SHP77 (cell line): ENCODE results near the gene ITGA3.

Experiments used
- DNase-seq, 2 experiments: peaks; one replicate each; lab custom pipeline; 2025; lab: John Stamatoyannopoulos, UW

The ITGA3 gene

DNA sequence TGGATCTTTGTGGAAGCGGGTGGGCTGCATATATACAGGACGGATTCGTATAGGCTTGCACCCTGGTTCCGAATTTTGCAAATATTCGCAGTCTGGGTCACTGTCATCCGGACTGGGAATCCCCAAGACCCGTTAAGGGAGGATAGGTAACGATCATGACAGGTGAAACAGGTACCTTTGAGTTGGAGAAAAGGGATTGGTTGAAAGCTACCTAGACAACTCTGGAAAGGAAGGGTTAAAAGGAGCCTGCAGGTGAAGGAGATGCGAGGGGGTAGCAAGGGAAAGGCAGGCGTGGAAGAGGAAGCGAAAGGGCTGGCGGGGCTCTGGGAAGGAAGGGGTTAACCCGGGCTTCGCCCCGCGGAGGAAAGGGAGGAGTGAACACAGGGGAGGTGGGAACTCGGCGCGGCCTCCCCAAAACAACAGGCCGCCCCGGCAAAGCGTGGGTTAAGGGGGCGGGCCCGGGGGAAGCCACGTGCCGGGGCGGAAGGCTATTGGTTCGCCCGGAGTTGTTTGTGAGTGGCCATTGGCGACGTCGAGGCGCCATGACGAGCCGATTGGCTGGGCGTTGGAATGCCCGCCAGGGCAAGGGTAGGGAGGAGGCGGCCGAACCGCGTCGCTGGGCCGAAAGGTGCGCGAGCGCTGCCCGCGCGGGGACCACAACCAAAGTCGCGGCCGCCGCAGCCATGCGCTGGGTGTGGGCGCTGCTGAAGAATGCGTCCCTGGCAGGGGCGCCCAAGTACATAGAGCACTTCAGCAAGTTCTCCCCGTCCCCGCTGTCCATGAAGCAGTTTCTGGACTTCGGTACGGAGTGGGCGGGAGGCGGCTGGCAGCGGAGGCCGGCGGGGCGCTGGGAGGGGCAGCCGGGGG lies 39.1 kb downstream of the ITGA3 start, which contains the start of gene PDK2:
Gene PDK2 (plus strand): TSS at position 599 of the 867 bp plus-strand sequence. CDS start 85 bp downstream, at position 684.
- no peak for DNase-seq

DNA sequence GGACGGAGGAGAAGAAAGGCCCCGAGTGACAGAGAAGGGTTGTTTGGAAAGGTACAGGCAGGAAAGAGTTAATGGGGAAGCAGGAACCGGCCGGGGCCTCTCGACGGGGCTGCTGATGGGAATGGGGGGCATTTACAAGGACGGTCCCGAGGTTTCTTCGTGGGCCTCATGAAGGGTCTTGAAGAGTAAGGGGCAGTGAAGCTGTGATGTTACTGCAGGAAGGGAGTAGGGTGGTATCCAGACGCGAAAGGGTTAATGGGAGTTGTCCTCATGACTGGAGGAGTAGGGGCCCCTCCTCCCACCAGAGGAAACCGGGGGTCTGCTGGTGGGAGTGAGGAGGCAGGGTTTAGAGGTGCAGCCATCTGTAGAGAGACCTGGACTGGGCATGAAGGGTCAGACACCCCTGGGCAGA lies 39.7 kb downstream of the ITGA3 start:
- DNase-seq = no peak

DNA sequence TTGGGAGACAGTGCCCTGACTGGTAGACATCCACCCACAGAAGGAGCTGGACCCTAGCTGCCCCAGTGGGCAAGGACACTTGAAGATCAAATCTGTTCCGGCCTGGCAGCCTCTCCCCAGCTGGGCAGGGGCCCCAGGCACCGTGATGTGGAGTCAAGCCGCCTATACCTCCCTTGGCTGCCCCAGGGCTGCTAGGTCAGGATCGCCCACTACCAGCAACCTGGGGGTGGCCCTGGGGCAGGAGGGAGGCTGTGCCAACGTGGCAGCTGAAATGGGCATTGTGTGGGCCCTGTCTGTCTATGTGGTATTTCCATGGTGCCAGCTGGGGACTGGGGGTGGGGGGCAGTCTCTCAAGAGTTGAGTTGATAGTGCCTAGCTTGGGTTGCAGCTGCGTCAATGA lies 40.2 kb downstream of the ITGA3 start:
- no peak for DNase-seq

DNA sequence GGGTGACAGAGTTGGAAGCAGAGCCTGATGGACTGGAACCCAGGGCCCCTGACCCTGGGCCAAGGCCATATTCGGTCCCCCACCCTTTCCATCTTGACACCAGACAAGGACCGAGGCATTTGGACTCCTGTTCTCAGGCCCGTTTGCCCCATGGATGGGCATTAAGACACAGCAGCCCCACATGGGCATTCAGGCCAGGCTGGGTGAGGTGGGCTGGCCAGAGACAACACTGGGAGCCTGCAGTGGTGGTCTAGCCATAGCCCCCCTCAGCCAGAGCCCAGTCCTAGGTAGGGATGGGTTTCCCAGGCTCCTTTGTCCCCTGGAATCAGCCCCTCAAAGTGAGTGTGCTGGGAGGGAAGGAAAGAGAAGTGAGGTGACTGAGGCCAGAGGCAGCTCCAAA lies 40.8 kb downstream of the ITGA3 start:
- no peak for DNase-seq

DNA sequence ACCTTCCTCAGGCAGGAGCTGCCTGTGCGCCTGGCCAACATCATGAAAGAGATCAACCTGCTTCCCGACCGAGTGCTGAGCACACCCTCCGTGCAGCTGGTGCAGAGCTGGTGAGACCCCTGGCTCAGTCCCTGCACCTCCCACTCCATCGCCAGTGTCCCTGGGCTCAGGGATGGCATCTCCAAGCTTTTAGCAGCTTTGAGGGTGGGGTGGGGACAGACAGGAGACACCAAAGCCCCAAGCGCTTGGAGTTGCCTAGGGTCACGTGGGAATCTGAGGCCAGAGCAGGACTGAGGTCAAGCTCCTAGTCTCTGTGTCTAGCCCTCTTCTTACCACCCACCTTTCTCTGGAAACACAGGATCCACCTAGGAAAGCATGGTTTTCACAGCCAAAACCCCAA lies 41.5 kb downstream of the ITGA3 start:
- DNase-seq = no peak

DNA sequence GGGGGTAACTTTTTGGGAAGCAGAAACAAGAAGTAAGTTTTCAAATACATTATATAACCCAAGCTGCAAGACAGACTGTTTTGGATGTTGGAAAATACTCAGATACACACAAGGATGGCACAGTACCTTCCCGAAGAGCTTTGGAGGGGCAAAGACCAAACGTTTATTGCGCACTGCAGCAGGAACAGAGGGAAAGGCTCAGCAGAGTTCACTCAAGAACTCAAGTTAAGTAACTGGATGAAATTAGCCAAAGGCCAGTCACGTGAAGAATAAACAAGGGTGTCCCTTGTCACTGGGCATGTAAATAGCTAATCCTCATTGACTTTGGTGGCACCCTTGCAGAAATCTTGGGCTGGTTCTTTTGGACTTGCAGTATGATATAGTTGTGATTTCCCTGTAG lies 42.0 kb downstream of the ITGA3 start:
- no peak for DNase-seq

DNA sequence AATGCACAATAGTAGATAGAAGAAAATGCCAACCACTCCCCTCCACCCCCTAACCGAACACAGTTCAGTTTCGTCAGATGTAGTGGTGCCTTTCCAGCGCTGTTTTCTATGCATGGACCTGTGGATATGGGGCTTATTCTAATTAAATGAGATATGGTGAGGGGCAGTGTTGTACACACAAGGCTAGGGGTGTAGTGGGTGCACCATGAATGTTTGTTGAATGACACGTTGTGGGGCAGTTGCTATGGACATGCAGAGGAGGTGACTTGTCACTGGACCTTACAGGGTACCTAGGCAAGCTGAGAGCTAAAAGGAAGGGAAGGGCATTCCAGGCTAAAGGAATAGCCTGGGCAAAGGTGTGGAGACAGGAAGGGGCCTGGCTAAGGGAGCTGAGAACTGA lies 42.7 kb downstream of the ITGA3 start:
- no peak for DNase-seq

DNA sequence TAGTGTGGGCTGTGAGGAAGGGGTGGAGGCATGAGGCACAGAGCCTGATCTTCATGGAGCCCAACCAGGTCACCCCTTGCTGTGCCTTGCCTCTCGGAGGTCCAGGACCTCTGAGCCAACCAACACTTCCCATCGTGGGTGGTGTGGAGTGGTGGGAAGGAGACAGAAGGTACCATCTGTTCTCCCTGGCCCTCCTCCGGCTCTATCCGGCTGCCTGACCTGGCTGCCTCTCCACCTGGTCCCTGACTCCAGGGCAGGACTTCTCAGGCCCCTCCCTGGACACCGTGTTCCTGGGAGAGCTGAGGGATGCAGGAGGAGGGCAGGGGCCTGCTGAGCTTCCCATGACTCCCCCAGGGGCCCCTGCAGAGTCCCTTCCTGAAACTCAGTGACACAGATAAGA lies 43.1 kb downstream of the ITGA3 start:
- no peak for DNase-seq

DNA sequence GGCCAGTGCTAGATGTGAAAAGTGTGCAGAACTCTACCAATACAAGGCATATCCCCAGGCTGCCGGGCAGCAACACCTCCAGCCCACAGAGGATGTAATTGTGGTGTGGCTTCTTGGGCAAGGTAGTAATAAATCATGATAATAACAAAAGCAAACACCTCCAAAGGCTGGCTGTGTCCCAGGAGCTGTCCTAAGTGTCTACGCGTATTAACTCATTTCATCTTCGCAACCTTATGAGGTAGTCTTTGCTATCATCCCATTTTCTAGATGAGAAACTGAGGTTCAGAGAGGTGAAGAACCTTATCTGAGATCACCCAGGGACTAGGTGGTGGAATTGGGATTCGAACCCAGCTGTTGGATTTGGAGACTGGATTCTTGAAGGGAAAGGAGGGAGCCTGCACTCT lies 44.6 kb downstream of the ITGA3 start:
- no peak for DNase-seq

DNA sequence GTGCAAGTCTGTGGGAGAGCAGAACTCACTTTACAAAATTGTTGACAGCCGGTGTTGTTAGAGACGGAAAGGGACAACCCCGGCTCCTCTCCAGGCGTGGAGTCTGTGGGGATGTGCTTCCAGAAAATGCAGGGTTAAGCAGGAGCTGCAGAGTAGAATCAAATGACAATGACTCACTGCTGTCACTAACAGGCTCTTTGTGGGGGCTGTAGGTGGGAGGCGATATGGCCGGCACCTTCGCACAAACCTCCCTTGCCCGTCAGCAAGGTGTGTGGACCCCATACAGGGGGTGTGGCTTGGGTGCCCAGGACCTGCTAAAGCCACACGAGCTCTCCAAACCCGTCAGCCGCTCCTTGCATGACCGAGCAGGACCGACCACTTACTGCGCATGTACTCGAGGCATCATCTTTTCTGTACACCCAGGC lies 45.0 kb downstream of the ITGA3 start:
- DNase-seq = no peak

DNA sequence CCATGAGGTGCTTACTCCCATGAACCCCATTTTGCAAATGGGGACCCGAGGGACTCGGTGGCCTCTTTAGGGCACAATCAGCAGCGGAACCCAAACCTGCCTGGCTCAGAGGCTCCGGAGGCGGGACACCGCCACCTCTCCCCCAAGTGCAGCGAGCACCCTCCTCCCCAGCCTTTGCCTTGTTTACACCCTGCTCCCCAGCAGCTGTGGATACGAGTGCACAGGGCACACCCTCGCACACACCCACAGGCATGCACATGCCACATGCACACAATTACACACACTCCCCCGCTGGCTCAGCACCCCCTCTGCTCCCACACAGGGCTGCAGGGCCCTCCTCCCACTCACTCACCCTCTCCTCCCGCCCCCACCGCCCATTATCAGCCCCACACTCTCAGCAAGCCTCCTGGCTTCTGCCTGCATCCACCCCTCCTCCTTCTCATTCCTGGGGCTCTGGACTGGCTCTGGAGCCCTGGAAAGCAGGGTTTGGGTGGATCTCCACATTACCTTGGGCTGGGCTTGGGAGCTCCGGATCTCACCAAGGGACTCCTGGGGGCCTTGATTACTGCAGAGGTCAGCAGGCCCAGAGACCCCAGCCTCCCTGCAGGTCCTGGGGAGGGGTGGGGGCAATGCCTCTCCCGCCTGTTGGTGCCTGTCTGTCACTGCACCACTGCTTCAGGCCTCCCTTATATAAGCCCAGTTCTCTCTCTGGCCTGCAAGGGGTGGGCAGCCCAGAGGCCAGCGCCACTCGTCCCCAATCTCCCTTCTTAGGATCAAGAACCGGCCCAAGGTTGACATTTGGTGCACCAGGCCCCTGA lies 45.6 kb downstream of the ITGA3 start:
- no peak for DNase-seq

DNA sequence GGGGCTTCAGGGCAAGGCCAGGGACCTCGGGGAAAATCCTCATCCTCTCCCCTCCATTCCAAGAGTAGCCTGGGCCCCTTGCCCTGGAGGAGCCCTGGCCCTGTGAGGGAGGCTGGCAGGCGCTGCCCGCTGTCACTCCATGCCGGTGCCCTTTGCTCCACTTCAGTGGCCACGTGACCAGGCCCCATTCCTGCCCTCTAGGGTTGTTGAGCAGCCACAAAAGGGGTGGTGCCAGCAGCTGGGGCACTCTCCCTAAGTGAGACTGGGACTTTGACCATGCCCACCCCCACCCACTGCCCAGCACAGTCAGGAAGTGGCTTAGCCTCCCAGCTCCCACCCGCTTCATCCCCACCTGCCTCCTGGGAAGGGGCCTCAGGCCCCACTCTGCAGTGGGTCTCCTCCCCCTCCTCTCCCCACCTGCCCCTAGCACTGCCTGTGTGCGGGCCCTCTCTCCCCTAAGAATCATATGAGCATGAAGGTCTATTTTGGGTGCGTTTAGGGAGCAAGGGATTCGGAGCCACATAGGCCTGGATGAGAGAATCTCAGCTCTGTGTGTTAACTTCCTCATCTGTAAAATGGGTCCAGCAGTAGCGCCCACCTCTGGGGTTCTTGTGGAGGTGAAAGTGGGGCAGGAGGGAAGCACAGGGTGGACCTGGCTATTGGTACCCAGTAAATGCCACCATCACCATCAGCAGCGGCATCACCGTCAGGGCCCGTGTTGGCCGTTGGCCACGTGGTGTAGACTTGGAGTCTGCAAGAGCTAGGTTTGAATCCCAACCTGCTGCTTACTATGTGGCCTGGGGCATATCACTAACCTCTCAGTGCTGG lies 46.5 kb downstream of the ITGA3 start:
- DNase-seq = no peak

DNA sequence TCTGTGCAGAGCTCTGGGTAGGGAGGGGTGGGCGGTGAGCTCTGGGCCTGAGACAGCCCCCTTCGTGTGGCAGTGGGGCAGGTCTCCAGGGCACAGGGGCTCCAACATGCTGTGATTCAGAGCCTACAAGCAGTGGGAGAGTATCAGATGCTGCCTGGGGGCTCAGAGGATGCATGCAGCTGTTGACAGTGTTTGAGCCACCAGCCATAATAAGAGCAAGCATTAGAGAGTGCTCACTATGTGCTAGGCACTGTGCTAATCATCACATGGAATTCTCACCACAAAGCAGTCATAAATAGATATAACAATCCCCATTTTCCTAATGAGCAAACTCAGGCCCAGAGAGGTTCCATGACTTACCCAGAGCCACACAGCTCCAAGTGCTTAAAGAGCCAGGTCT lies 47.3 kb downstream of the ITGA3 start:
- no peak for DNase-seq

DNA sequence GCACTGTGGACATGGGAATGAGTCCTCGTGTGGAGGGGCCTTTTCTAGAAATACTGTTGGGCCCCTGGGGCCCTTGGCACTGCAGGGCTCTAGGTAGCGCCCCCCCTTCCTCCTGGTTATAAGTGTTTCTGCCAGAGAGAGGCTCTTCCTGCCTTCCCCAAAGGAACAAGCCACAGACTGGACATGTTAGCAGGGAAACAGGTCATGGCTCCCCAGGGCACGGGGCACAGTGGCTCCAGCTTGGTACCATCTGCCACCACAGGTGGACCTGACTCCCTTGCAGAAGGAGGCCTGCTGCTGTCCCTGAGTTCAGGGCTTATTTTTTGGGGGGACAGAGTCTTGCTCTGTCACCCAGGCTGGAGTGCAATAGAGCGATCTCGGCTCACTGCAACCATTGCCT lies 48.0 kb downstream of the ITGA3 start:
- no peak for DNase-seq

DNA sequence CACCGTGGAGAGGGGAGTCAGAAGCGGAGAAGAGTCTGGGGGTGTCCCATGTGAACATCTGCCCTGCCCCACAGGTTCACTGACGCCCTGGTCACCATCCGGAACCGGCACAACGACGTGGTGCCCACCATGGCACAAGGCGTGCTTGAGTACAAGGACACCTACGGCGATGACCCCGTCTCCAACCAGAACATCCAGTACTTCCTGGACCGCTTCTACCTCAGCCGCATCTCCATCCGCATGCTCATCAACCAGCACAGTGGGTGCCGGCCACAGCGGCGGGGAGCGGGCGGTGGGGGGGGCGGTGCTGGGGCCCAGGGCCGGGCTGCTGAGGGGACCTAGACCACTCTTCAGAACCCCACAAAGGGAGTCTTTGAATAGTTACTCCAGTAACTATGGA lies 49.9 kb downstream of the ITGA3 start:
- no peak for DNase-seq

DNA sequence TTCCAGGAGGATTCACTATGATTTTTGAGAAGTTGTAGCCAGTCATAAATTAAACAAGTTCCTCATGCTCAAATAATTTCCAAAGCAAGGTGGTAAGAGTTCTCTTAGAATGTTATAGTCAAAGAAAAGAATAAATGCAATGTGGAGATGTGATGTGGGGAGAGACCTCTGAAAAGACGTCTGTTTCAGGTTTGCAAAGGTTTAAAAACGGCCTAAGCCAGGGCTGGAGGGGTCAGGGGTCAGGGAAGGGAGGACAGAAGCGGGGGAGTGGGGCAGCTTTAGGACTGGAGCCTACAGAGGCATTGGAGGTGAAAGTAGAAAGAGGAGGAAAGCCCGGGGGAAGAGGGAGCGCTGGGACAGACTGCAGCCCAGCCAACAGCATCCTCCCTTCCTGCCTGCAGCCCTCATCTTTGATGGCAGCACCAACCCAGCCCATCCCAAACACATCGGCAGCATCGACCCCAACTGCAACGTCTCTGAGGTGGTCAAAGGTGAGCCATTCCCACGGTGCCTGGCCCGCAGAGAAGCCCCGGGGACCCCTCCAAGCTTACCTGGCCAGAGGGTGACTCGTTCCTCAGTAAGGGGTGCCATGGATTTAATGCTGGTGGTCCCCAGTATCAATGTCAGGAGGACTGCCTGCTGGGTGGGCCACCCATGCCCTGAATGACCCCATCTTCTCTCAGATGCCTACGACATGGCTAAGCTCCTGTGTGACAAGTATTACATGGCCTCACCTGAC lies 50.7 kb downstream of the ITGA3 start:
- no peak for DNase-seq

DNA sequence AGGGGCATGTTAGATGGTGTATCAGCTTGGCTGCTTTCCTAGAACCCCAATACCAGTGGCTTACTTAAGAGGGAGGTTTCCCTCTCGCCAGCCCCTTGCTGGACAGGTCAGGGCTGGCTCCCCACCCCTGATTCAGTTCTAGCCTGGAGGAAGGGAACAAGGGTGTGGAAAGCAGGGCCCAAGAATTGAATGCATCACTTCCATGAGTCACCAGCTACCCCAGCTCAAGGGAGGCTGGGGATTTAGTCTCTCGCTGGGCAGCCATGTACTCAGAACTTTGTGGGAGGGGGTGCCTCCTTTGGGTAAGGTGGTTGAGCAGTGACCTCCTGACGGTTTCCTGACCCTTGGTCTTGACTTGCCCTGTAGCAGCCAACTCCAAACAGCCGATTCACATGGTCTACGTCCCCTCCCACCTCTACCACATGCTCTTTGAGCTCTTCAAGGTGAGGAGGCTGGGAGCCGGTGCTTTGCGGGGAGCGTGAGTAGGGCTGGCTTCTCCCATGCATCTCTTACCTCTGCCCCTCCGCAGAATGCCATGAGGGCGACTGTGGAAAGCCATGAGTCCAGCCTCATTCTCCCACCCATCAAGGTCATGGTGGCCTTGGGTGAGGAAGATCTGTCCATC lies 52.0 kb downstream of the ITGA3 start:
- no peak for DNase-seq

DNA sequence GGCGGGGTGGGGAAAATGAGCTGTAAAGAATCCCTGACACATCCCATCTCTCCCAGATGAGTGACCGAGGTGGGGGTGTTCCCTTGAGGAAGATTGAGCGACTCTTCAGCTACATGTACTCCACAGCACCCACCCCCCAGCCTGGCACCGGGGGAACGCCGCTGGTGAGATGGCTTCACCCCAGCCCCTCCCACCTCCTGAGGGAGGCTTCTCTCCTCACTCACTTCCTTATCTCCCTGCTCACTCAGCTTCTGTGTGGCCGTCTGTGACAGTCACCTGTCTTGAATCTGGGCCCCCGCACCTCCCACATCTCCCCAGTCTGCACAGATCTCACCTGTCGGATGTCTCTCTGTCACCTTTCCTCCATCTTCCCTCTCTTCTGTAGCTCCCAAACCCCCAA lies 52.6 kb downstream of the ITGA3 start:
- no peak for DNase-seq

DNA sequence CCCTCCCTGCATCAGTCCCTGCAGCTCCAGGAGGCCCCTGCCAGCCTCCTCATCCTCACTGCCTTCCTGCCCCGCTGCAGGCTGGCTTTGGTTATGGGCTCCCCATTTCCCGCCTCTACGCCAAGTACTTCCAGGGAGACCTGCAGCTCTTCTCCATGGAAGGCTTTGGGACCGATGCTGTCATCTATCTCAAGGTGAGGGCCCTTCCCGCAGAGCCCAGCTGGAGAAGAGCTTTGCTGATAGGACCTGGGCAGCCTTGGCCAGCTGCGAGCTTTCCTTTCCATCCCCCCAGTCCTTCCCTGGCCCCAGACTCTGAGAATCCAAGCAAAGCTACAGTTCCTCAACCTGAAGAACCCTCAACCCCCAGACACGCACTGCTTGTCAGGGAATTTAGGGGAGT lies 53.3 kb downstream of the ITGA3 start:
- no peak for DNase-seq

DNA sequence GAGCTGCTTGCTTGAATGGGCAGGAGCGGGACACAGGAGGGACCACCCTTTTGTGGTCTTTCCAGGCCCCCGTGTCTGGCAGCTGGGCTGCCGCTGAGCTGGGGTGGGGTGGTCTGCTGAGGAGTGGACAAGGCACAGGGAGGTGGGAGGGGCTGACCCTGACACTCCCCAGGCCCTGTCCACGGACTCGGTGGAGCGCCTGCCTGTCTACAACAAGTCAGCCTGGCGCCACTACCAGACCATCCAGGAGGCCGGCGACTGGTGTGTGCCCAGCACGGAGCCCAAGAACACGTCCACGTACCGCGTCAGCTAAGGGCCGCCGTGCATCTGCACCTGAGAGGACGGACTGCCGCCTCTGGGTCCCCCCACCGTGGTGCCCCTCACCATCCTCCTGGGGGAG lies 53.9 kb downstream of the ITGA3 start:
- no peak for DNase-seq
